Measurements from ENCODE around the gene ZMAT5. TPM values are rescaled to one million over a fixed set of nuclear protein-coding genes. Genes with fewer than 3 reads are reported as not detected.

ZMAT5 gene
- total RNA-seq, 1 experiment from 2014 or later, result 21.0 TPM

- no peaks in the 10 kb centered on the region for H3K9me3 Mint-ChIP-seq (ENCODE audit: low read depth, unreplicated experiment)
- H3K27me3 Mint-ChIP-seq (ENCODE audit: unreplicated experiment), result no peaks in the 10 kb centered on the region
- peak within 1 kb of the TSS; percentile 98 for H3K4me3 Mint-ChIP-seq (ENCODE audit: low read depth, unreplicated experiment)
- DNase-seq, result peak; percentile 91
- H3K36me3 Mint-ChIP-seq (ENCODE audit: insufficient read depth, unreplicated experiment), result peaks cover 51% of the 10 kb centered on the region
- BruUV-seq (replicated peaks), result TSS peak; percentile 82
- intact Hi-C loops (cut with micrococcal nuclease; ENCODE audit: unreplicated experiment), result loop anchor here (5.0 kb wide), 1 partner anchor 65 kb away; no protein-coding TSS in a partner anchor
- peaks cover 38% of the 10 kb centered on the region for H3K4me1 Mint-ChIP-seq (ENCODE audit: low read depth, unreplicated experiment)
- TF ChIP-seq CTCF (IDR thresholded peaks at IDR 0.05; ENCODE audit: unreplicated experiment), result no peak
- CTCF ChIA-PET, result interaction anchor here (0.6 to 1.3 kb wide), 6 partner anchors 12 to 321 kb away, joined by 3 to 13 read pairs (median 4); no protein-coding TSS in a partner anchor
- peak within 1 kb of the TSS; percentile 94 for H3K27ac Mint-ChIP-seq (ENCODE audit: unreplicated experiment)
These were observed 604 bp upstream of the ZMAT5 start, which contains the start of gene UQCR10 for GRCh38 chr22:29767171-29768051. Gene UQCR10, plus strand, starts transcription at chr22:29767369. Its CDS starts 30 bp downstream, at chr22:29767399.

- no peaks in the 10 kb centered on the region for H3K9me3 Mint-ChIP-seq (ENCODE audit: low read depth, unreplicated experiment)
- no peak for TF ChIP-seq CTCF (IDR thresholded peaks at IDR 0.05; ENCODE audit: unreplicated experiment)
- peaks cover 31% of the 10 kb centered on the region for H3K4me1 Mint-ChIP-seq (ENCODE audit: low read depth, unreplicated experiment)
- TSS peak; percentile 73 for BruUV-seq (replicated peaks)
- intact Hi-C loops (cut with micrococcal nuclease; ENCODE audit: unreplicated experiment), result loop anchor here (5.0 kb wide), 1 partner anchor 64 kb away; no protein-coding TSS in a partner anchor
- peak overlapping the region; percentile 94 for H3K27ac Mint-ChIP-seq (ENCODE audit: unreplicated experiment)
- H3K4me3 Mint-ChIP-seq (ENCODE audit: low read depth, unreplicated experiment), result peak overlapping the region; percentile 98
- H3K27me3 Mint-ChIP-seq (ENCODE audit: unreplicated experiment), result no peaks in the 10 kb centered on the region
- CTCF ChIA-PET, result interaction anchor here (0.9 to 1.3 kb wide), 5 partner anchors 16 to 323 kb away, joined by 3 to 6 read pairs (median 4); no protein-coding TSS in a partner anchor
- no peak for DNase-seq
- H3K36me3 Mint-ChIP-seq (ENCODE audit: insufficient read depth, unreplicated experiment), result peaks cover 49% of the 10 kb centered on the region
These were observed 739 bp downstream of the ZMAT5 start for GRCh38 chr22:29765905-29766631.

GRCh38 chr22:29762263-29762662, 4.5 kb downstream of the ZMAT5 start:
- no peak overlapping the region for H3K4me3 Mint-ChIP-seq (ENCODE audit: low read depth, unreplicated experiment)
- no peak for TF ChIP-seq CTCF (IDR thresholded peaks at IDR 0.05; ENCODE audit: unreplicated experiment)
- H3K9me3 Mint-ChIP-seq (ENCODE audit: low read depth, unreplicated experiment), result no peaks in the 10 kb centered on the region
- no peak for DNase-seq
- peaks cover 17% of the 10 kb centered on the region for H3K4me1 Mint-ChIP-seq (ENCODE audit: low read depth, unreplicated experiment)
- no peak overlapping the region for H3K27ac Mint-ChIP-seq (ENCODE audit: unreplicated experiment)
- intact Hi-C loops (cut with micrococcal nuclease; ENCODE audit: unreplicated experiment), result no loop called here
- CTCF ChIA-PET, result no interaction called here
- no TSS peak for BruUV-seq (replicated peaks)
- no peaks in the 10 kb centered on the region for H3K27me3 Mint-ChIP-seq (ENCODE audit: unreplicated experiment)
- peaks cover 11% of the 10 kb centered on the region for H3K36me3 Mint-ChIP-seq (ENCODE audit: insufficient read depth, unreplicated experiment)

- intact Hi-C loops (cut with micrococcal nuclease; ENCODE audit: unreplicated experiment), result no loop called here
- no peaks in the 10 kb centered on the region for H3K27me3 Mint-ChIP-seq (ENCODE audit: unreplicated experiment)
- no peaks in the 10 kb centered on the region for H3K9me3 Mint-ChIP-seq (ENCODE audit: low read depth, unreplicated experiment)
- no peak overlapping the region for H3K27ac Mint-ChIP-seq (ENCODE audit: unreplicated experiment)
- no peaks in the 10 kb centered on the region for H3K36me3 Mint-ChIP-seq (ENCODE audit: insufficient read depth, unreplicated experiment)
- DNase-seq, result no peak
- CTCF ChIA-PET, result no interaction called here
- H3K4me1 Mint-ChIP-seq (ENCODE audit: low read depth, unreplicated experiment), result no peaks in the 10 kb centered on the region
- no peak for TF ChIP-seq CTCF (IDR thresholded peaks at IDR 0.05; ENCODE audit: unreplicated experiment)
- no TSS peak for BruUV-seq (replicated peaks)
- no peak overlapping the region for H3K4me3 Mint-ChIP-seq (ENCODE audit: low read depth, unreplicated experiment)
These were observed 7.8 kb downstream of the ZMAT5 start for GRCh38 chr22:29758959-29759358.

Measured in Calu3 (cell line).